ENCODE measurements around the gene RSPO4.
"Not testable (repeated sequence)": the region's sequence is repeated elsewhere in the genome, so short reads cannot be mapped to it uniquely, and the experiment has no call there.

The RSPO4 gene

GRCh38 chr20:1003920-1004697 lies 2.0 kb upstream of the RSPO4 start:
- no peak for DNase-seq (ENCODE audit: low spot score)

DNA sequence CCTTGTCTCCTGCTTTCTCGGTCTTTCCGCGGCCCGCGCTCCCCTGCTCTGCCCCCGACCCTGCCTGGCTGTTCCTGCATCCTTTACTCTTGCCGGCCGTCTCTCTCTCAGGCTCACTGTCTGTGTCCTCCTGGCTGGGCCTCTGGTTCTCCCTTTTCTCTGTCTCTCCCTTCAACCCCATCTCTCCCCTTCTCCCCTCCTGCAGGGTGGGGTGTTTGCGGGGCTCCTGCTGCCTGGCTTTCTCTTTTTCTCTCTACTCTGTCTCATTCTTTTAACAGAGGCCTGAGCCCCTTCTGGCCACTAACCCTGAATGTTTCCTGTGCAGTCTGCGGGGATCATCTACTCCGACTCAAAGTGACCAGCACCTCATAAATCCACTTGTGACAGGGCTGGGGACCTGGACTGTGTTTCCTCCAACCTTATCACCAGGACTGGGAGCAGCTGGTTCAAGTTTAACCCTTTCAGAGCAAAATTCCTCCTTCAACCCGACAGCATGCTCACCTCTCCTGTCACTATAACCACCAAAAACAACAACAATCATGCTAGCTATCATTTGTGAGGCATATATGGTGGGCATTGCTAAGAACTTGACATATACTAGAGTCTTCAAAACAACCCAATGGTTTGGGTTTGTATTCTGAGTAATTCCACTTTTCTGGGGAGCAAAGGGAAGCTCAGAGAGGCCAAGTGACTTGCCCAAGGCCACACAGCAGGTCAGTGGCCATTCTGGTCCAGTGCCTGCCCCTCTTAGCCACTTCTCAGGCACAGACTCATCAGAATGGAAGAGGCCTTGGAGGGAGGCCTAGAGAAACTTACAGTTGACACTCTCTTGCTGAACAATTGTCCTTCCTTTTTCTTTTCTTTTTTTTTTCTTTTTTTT lies 811 bp upstream of the RSPO4 start:
- DNase-seq (ENCODE audit: low spot score), result no peak

- DNase-seq (ENCODE audit: low spot score), result no peak
Measured at GRCh38 chr20:1001116-1001515, 995 bp downstream of the RSPO4 start.

DNA sequence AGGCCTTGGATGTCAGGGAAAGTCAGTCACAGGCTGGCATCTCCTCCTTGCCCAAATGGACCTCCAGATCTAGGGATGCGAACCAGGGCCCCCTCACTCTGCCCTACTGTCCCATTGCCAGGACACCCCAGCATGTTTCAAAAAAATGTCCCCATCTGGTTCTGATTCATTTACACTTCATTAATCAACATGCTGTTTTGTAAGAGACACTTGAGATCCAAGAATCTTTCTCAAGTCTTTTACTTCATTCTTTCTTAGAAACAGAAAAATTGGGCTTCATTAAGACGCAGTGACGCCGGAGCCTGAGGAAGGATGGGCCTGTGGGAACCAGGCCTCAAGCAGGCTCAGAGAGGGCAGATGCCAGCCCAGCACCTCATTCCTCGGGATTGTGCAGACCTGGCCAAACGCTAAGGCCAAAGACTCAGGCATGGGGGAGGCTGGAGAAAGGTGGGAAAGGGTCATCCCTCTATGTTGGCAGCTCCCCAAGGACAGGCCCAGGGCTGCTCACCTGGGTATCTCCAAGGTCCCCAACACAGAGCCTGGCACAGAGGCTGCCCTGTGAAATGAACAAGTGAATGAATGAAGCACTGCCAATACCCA lies 3.8 kb downstream of the RSPO4 start:
- DNase-seq (ENCODE audit: low spot score), result no peak

DNA sequence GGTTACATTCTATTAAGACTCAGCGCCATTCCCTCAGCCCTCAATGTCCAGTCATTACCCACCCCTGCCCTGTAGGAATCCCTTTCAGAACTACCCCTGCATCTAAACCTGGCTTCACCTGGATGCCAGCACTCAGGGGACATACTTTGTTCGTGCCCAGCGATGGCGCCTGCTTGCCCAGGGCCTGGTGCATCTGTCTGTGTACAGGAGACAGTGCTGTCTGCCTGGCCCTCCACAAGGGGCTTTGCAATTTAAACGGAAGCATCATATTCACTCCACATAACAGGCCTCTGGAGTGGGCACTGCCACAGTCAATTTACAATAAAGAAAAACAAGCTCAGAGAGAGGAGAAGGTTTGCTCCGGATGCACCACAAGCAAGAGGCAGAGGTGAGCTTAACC lies 4.6 kb downstream of the RSPO4 start:
- DNase-seq (ENCODE audit: low spot score), result no peak

DNA sequence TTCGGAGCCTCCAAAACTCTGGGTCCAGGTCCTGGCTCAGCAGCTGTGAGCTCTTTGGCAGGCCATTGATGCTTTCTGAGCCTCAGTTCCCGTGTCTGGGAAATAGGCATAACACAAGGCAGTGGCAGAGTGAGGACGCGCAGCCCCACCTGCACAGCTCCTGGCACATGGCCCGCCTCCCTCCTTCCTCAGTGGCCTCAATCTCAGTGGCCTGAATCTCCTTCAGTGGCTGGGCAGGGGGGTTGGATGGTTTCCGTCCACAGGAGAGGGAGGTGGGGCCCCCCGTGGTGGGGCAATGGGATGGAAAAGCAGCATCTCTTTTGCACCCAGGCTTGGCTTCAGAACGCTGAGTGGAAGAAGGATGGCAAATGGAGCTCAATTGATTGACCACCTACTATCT lies 5.1 kb downstream of the RSPO4 start:
- no peak for DNase-seq (ENCODE audit: low spot score)

DNA sequence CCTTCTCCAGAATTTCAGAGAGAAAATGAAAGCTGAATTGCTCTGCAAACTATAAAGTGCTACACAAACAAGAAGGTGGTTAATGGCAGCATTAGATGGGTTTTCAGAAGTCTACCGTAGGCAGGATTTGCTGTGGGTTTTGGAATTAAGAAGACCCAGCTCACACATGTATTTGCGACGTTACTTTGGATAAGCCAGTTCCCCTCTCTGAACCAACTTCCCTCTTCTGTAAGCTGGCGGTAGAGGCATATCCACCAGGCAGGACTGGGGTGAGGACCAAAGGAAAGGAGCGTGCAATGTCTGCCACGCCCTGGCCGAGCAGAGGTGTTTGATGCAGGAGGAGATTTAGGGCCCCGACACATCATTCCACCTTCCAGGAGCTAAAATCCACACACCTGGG lies 6.9 kb downstream of the RSPO4 start:
- DNase-seq (ENCODE audit: low spot score), result no peak

DNA sequence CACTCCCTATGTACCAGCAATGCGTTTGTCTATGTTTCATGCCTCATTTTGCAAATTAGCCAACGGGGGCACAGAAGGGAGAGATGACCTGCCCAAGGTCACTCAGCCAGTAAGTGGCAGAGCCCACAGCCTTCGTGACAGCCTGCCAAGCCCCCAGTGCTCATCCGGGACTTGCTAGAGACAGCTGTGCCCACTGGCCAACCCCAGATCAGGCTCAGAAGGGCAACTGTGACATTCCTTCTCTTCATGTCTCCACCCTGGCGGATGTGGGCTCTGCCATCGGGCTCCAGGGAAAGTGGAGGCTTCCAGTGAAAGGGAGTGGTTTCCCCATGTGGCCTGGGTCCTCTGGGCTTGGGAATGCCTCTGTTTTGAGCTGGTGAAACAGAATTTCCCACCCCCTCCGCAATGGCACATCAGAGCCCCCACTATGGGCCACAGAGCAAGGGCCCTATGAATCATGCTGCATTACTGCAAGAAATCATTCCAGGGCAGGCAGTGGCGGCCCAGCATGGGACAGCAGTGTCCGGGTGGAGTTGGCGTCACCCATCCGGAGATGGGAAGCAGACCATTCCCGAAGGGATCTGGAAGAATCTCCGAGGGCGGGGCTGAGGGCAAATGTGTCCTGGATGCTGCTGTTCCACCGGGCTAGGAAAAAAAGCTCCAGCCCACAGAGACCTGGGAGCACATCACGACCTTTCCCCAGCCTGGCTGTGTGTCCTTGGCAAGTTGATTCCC lies 9.1 kb downstream of the RSPO4 start:
- DNase-seq (ENCODE audit: low spot score), result no peak

DNA sequence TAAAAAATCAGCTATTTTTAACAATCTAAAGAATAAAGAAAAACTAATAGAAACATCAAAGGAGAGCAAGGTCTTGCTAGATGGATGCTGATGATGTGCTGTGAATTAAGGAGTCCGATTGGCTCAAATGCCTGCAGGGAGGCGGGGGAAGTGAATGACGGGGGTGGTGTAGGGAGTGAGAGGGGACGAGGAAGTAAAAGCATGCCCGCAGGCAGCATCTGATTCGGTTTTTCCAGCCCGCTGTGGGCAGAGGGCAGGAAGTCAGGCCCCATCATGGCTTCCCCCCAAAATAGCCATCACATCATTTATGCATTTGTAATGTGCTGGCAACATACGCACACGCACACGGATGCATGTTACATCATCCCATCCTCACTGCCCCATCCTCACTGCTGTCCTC lies 10.3 kb downstream of the RSPO4 start:
- no peak for DNase-seq (ENCODE audit: low spot score)

DNA sequence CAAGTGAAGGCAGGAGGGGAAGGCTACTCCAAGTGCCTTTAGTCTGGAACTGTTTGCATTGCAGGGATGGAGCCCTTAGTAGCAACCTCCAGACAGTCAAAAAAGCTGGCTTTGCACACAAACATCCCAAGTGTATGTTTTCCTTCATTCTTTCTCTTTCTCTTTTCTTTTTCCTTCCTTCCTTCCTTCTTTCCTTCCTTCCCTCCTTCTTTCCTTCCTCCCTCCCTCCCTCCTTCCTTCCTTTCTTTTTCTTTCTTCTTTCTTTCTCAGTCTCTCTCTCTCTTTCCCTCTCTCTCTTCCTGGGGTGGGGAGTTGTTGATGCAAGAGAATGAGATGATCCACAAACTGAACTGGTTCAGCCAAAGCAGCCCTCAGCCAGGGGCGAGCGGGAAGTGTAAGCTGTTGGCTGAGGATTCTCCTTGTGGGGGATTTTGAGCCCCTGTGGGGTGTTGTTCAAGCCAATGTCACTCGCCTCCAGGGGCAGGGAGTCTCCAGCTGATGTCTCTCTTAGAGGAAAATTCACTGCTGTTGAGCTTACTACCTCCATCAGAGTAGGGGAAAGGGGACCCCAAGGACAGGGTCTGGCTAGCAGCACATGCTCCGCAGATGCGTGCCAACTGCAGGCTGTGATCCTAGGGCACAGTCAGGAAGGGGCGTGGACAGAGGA lies 11.7 kb downstream of the RSPO4 start:
- DNase-seq (ENCODE audit: low spot score), result no peak

- no peak for DNase-seq (ENCODE audit: low spot score)
Measured at GRCh38 chr20:988272-988671, 13.8 kb downstream of the RSPO4 start.

DNA sequence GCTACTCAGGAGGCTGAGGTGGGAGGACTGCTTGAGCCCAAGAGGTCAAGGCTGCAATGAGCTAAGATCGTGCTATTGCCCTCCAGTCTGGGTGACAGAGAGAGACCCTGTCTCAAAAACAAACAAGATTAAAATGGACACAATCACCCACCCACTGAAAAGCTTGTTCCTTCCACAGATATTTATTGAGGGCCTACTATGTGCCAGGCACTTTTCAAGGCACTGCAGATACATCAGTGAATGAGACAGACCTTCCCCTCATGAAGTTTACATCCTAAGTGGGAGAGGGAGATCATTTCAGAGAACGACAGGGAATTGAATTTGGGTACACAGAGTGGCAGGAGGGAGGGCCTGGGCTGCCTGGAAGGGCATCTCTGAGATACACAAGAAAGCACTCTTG lies 14.4 kb downstream of the RSPO4 start:
- no peak for DNase-seq (ENCODE audit: low spot score)

DNA sequence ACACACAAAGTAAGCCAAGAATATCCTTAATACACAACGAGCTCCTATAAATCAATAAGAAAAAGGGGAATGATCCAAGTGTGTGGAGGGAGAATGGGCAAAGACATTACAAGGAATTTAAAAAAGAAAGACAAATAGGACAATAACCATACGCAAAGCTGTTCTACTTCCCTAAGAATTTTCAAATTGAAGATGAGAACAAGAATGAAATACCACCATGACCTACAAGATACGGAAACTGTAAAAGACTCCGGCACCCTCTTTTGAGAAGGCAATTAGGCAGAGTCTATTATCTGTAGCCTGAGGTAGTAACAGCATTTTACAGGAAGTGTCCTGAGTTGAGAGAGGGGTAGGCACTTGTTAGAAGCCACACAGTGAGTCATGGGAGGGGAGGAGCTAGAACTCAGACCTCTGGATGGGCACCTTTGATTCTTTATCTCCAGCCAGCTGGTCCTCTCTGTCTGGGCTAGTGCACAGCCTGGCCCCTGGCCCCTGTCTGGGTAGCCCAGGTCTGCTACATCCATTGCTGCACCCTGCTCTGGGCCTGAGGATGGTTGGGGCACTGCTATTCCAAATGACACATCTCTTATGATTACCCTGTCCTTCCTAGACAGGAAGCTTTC lies 15.3 kb downstream of the RSPO4 start:
- no peak for DNase-seq (ENCODE audit: low spot score)

DNA sequence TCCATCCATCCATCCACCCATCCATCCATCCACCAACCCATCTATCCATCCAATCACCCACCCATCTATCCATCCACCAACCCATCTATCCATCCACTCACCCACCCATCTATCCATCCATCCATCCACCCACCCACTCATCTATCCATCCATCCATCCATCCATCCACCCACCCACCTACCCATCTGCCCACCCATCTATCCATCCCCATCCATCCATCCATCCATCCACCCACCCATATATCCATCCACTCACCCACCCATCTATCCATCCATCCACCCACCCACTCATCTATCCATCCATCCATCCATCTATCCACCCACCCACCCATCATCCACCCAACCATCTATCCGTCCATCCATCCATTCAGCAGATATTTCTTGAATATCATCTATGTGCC lies 17.1 kb downstream of the RSPO4 start:
- not testable (repeated sequence) for DNase-seq (ENCODE audit: low spot score)

DNA sequence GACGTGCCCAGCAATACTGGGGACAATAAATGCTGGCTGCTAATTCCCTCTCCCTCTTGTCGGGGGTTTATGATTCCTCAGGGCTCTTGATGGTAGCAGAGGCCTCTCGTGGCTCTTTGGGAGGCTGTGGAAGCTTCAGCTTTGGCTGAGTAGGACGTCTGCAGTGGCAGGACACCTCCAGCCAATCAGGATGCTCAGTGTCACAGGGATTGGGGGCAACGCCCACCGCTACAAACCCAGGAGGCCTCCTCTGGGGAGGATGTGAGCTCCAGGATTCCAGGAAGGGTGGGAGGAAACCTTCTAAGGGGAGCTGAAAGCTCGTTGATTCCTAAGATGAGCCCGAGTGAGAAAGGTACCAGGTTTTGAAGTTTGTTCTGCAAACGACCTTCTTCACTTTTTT lies 19.4 kb downstream of the RSPO4 start:
- DNase-seq (ENCODE audit: low spot score), result no peak

DNA sequence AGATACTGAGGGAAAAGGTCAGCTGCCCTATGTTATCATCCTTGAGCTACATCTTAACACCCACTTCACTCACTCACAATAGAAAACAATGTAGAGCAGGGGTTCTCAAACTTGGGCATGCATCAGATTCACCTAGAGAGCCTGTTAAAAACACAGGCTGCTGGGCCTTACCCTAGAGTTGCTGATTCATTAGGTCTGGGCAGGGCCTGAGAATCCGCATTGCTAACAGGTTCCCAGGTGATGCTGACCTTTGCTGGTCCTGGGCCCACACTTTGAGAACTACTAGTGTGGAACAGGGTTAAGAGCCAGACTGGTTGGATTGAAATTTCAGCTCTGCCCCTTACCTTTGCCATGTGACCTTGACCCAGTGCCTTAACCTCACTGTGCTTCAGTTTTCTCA lies 25.1 kb downstream of the RSPO4 start:
- no peak for DNase-seq (ENCODE audit: low spot score)

DNA sequence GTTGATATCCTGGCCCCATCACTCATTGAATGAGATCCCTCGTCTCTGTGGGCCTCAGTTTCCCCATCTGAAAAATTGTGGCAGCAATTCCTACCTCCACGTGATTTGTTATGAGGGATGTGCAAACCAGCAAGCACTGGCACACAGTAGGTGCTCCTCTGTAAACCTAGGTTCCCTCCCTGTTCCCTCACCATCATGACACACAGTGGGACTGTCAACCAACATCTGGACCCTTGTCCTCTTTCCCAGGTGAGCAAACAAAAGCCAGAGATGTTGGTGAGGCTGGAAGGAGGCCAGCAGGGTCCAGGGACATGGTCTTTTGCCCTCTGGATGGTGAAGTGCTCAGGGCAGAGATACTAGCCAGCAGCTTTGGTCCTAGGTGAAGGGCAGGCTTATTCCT lies 26.1 kb downstream of the RSPO4 start:
- DNase-seq (ENCODE audit: low spot score), result no peak

DNA sequence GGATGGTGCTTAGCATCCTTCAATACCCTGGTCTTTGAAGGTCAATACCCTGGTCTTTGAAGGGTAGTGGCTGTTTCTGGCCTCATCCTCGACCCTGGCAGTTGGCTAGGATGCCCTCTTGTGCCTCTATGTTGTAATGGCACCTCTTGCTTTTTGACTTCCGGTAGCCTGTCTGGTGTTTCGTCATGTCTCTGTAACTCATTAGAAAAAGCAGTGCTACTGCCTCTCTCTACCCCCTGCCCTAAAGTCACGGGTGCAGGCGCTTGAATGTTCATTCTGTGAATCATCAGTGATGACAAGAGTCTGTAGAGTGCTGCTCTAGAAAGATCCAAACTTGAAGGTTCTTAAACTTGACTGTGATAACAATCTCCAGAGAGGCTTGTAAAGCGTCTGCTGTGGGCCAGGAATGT lies 28.3 kb downstream of the RSPO4 start:
- peak; percentile 14 for DNase-seq (ENCODE audit: low spot score)

GRCh38 chr20:972256-972655 lies 29.9 kb downstream of the RSPO4 start:
- DNase-seq (ENCODE audit: low spot score), result no peak

DNA sequence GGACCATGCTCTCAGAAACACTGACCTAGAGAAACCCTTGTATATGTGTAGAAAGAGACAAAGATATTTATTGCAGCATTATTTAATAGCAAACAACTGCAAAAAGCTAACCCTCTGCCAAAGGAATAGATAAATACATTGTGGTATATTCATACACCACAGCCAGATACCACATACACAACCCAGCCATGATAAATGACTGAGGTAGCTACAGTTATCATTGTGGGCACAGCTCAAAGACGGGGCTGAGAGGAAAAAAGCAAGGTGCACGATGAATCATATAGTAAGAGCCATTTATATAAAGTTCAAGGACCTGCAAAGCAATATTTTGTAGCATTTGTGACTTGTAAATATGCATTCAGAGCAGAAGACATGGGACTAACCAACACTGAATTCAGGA lies 30.8 kb downstream of the RSPO4 start:
- no peak for DNase-seq (ENCODE audit: low spot score)

- DNase-seq (ENCODE audit: low spot score), result no peak
Measured at GRCh38 chr20:969868-970267, 32.2 kb downstream of the RSPO4 start.

All from CD4-positive, alpha-beta T cell treated with Interleukin-15 for 4 hours (primary cell).